ENCODE results near the gene SECISBP2L.

Gene SECISBP2L

GRCh38 chr15:48965972-48966371, 80.3 kb downstream of the SECISBP2L start:
- TF ChIP-seq CTCF (IDR thresholded peaks at IDR 0.05; ENCODE audit: extremely low read depth, missing control alignments) = peak; percentile 35
- DNase-seq (ENCODE audit: low spot score) = peak; percentile 48

DNA sequence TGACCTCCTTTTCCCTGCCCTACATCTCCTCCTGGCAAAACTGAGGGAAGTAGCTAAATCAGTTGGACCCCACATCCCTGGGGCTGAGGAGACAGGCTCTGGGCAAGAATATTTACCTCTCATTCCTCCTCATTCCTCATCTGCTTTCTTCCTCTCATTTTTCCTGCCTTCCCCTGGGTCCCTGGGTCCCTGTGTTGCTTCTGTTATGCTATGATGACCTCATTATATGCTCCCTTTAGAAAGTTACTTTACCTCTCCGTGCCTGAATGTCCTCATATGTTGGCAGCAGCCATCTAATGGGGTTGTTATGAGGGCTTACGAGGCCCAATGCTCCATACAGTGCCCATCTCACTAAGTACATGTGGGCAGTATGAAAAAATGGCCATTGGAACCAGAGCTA, 81.3 kb downstream of the SECISBP2L start:
- no peak for TF ChIP-seq CTCF (IDR thresholded peaks at IDR 0.05; ENCODE audit: extremely low read depth, missing control alignments)
- DNase-seq (ENCODE audit: low spot score) = no peak

GRCh38 chr15:48963524-48964113, 82.6 kb downstream of the SECISBP2L start, which contains the start of gene SHC4:
Gene SHC4, minus strand, starts transcription at chr15:48963919. Its CDS starts 904 bp downstream, at chr15:48963015.
- peak; percentile 69 for DNase-seq (ENCODE audit: low spot score)
- no peak for TF ChIP-seq CTCF (IDR thresholded peaks at IDR 0.05; ENCODE audit: extremely low read depth, missing control alignments)

GRCh38 chr15:48962662-48963523, 83.4 kb downstream of the SECISBP2L start:
- no peak for TF ChIP-seq CTCF (IDR thresholded peaks at IDR 0.05; ENCODE audit: extremely low read depth, missing control alignments)
- DNase-seq (ENCODE audit: low spot score) = no peak

- TF ChIP-seq CTCF (IDR thresholded peaks at IDR 0.05; ENCODE audit: extremely low read depth, missing control alignments) = no peak
Measured at GRCh38 chr15:48955967-48956366, 90.3 kb downstream of the SECISBP2L start.

GRCh38 chr15:48955370-48955769, 90.9 kb downstream of the SECISBP2L start:
- no peak for DNase-seq (ENCODE audit: low spot score)
- TF ChIP-seq CTCF (IDR thresholded peaks at IDR 0.05; ENCODE audit: extremely low read depth, missing control alignments) = no peak

More at GRCh38 chr15:48955967-48956366, 90.3 kb downstream of the SECISBP2L start:
- DNase-seq (ENCODE audit: low spot score) = no peak

GRCh38 chr15:48954538-48954937, 91.7 kb downstream of the SECISBP2L start:
- TF ChIP-seq CTCF (IDR thresholded peaks at IDR 0.05; ENCODE audit: extremely low read depth, missing control alignments) = no peak
- no peak for DNase-seq (ENCODE audit: low spot score)

Data from GM20000 (cell line).